HEK293 (cell line): ENCODE measurements around the gene FAM174B.

Experiments used
- CTCF ChIA-PET: fragments of 350-600 bp; formaldehyde crosslinking; extraction: SDS; loops from one replicate; lab custom pipeline; 2021; ENCODE audit warnings: antibody characterized with exemption; lab: Yijun Ruan, JAX
- POLR2A ChIA-PET: fragments of 300-600 bp; formaldehyde crosslinking; extraction: SDS; loops from one replicate; lab custom pipeline; 2020; ENCODE audit warnings: antibody characterized with exemption, inconsistent platforms; lab: Yijun Ruan, JAX
- H3K27ac ChIP-seq: fragments of 200-500 bp; sonication (Bioruptor generic); 2 replicates; pipeline ENCODE4 v1.5.1; 2014; ENCODE audit warnings: low read depth, low read length, control low read depth, inconsistent platforms; ENCODE audit errors: extremely low read depth
- H3K36me3 ChIP-seq, 2 experiments: fragments of 200-500 bp in 1 of 2; sonication (Bioruptor generic) in 1 of 2; 1 replicate in 1 of 2; 2 replicates in 1 of 2; pipeline ENCODE4 v1.5.1; 2014 to 2017; ENCODE audit warnings: inconsistent platforms in 2 of 2, low read length in 2 of 2; ENCODE audit not compliant: control insufficient read depth in 2 of 2, insufficient read depth in 1 of 2
- H3K4me1 ChIP-seq: fragments of 200-500 bp; sonication (Bioruptor generic); 2 replicates; pipeline ENCODE4 v1.5.1; 2014; ENCODE audit warnings: mild to moderate bottlenecking, low read length, inconsistent platforms; ENCODE audit not compliant: control insufficient read depth, insufficient read depth
- H3K4me3 ChIP-seq: 2 replicates; pipeline ENCODE4 v1.5.1; 2011; ENCODE audit warnings: low read depth, mild to moderate bottlenecking, control low read depth, low read length, moderate library complexity
- H3K9me3 ChIP-seq: fragments of 200-500 bp; sonication (Bioruptor generic); 2 replicates; pipeline ENCODE4 v1.5.1; 2014; ENCODE audit warnings: low read depth, low read length, inconsistent platforms; ENCODE audit not compliant: control insufficient read depth, insufficient read depth
- EGR2 ChIP-seq: fragments of 450-650 bp; formaldehyde crosslinking; IDR thresholded peaks from 2 replicates; pipeline ENCODE4 v1.5.1; 2016; ENCODE audit warnings: low read depth, missing biosample characterization, missing genetic modification characterization
- GLI2 ChIP-seq: fragments of 450-650 bp; formaldehyde crosslinking; IDR thresholded peaks from 2 replicates; pipeline ENCODE4; 2017; ENCODE audit warnings: missing biosample characterization, missing genetic modification characterization, low read depth, borderline replicate concordance
- GLIS1 ChIP-seq: fragments of 450-650 bp; formaldehyde crosslinking; IDR thresholded peaks from 2 replicates; pipeline ENCODE4 v1.5.1; 2016; ENCODE audit warnings: missing biosample characterization, missing genetic modification characterization
- SALL2 ChIP-seq: fragments of 450-650 bp; formaldehyde crosslinking; IDR thresholded peaks from 2 replicates; pipeline ENCODE4 v1.5.0; 2017; ENCODE audit warnings: missing biosample characterization, mild to moderate bottlenecking, missing genetic modification characterization, borderline replicate concordance
- SCRT1 ChIP-seq: fragments of 450-650 bp; formaldehyde crosslinking; IDR thresholded peaks from 2 replicates; pipeline ENCODE4 v1.5.1; 2016; ENCODE audit warnings: missing biosample characterization, missing genetic modification characterization, borderline replicate concordance
- ZBTB10 ChIP-seq: fragments of 450-650 bp; formaldehyde crosslinking; IDR thresholded peaks from 2 replicates; pipeline ENCODE4 v1.5.1; 2016; ENCODE audit warnings: missing biosample characterization, missing genetic modification characterization
- ZBTB17 ChIP-seq: fragments of 450-650 bp; formaldehyde crosslinking; IDR thresholded peaks from 2 replicates; pipeline ENCODE4 v1.5.1; 2016; ENCODE audit warnings: missing biosample characterization, missing genetic modification characterization
- ZBTB7A ChIP-seq: fragments of 450-650 bp; formaldehyde crosslinking; IDR thresholded peaks from 2 replicates; pipeline ENCODE4 v1.5.1; 2016; ENCODE audit warnings: low read depth, missing biosample characterization, missing genetic modification characterization
- ZNF2 ChIP-seq: fragments of 450-650 bp; formaldehyde crosslinking; IDR thresholded peaks from 2 replicates; pipeline ENCODE4 v1.5.1; 2016; ENCODE audit warnings: missing biosample characterization, missing genetic modification characterization
- ZNF211 ChIP-seq: fragments of 450-650 bp; formaldehyde crosslinking; IDR thresholded peaks from 2 replicates; pipeline ENCODE4 v1.5.1; 2016; ENCODE audit warnings: low read depth, missing biosample characterization, missing genetic modification characterization
- ZNF350 ChIP-seq: fragments of 450-650 bp; formaldehyde crosslinking; IDR thresholded peaks from 2 replicates; pipeline ENCODE4 v1.5.0; 2017; ENCODE audit warnings: missing biosample characterization, mild to moderate bottlenecking, missing genetic modification characterization
- ZNF366 ChIP-seq: fragments of 450-650 bp; formaldehyde crosslinking; conservative IDR thresholded peaks from 2 replicates; pipeline ENCODE4 v1.5.1; 2016; ENCODE audit warnings: missing biosample characterization, missing genetic modification characterization
- ZNF426 ChIP-seq: fragments of 450-650 bp; formaldehyde crosslinking; IDR thresholded peaks from 2 replicates; pipeline ENCODE4 v1.5.1; 2017; ENCODE audit warnings: missing biosample characterization, missing genetic modification characterization, mild to moderate bottlenecking, inconsistent platforms, moderate library complexity
- ZNF449 ChIP-seq: fragments of 450-650 bp; formaldehyde crosslinking; IDR thresholded peaks from 2 replicates; pipeline ENCODE4 v1.5.1; 2017; ENCODE audit warnings: missing biosample characterization, mild to moderate bottlenecking, missing genetic modification characterization, moderate library complexity
- ZNF544 ChIP-seq: fragments of 450-650 bp; formaldehyde crosslinking; IDR thresholded peaks from 2 replicates; pipeline ENCODE4 v1.5.0; 2017; ENCODE audit warnings: missing biosample characterization, missing genetic modification characterization
- ZNF548 ChIP-seq: fragments of 450-650 bp; formaldehyde crosslinking; IDR thresholded peaks from 2 replicates; pipeline ENCODE4 v1.5.1; 2016; ENCODE audit warnings: missing biosample characterization, missing genetic modification characterization
- ZNF610 ChIP-seq: fragments of 450-650 bp; formaldehyde crosslinking; IDR thresholded peaks from 2 replicates; pipeline ENCODE4 v1.5.1; 2016; ENCODE audit warnings: missing biosample characterization, missing genetic modification characterization, borderline replicate concordance
- ZNF76 ChIP-seq: fragments of 450-650 bp; formaldehyde crosslinking; IDR thresholded peaks from 2 replicates; pipeline ENCODE4; 2016; ENCODE audit warnings: low read depth, missing biosample characterization, missing genetic modification characterization, borderline replicate concordance
- ZNF791 ChIP-seq: fragments of 450-650 bp; formaldehyde crosslinking; IDR thresholded peaks from 2 replicates; pipeline ENCODE4 v1.5.1; 2016; ENCODE audit warnings: missing biosample characterization, missing genetic modification characterization
- ZNF843 ChIP-seq: fragments of 450-650 bp; formaldehyde crosslinking; IDR thresholded peaks from 2 replicates; pipeline ENCODE4 v1.5.1; 2016; ENCODE audit warnings: missing biosample characterization, missing genetic modification characterization
- TF ChIP-seq, protein P1 (sequence below): fragments of 450-650 bp; formaldehyde crosslinking; optimal IDR thresholded peaks from 2 replicates; pipeline ENCODE3; 2016; ENCODE audit warnings: missing biosample characterization, mild to moderate bottlenecking, missing genetic modification characterization

The FAM174B gene

GRCh38 chr15:92579486-92579885 is 76.1 kb downstream of the FAM174B start (continued):
- no peak for TF ChIP-seq ZNF366 (tag by site-specific recombination)

- Histone ChIP-seq H3K27ac (no peak overlapping the region), H3K36me3 (no peaks in the 10 kb centered on the region), H3K4me3 (no peak overlapping the region), H3K9me3 (no peaks in the 10 kb centered on the region), H3K4me1 (no peaks in the 10 kb centered on the region)
- no peak for TF ChIP-seq ZNF350 (tag by site-specific recombination)
- TF ChIP-seq ZNF426 (tag by site-specific recombination): no peak
- TF ChIP-seq EGR2 (tag by site-specific recombination): no peak
- TF ChIP-seq, protein P1, sequence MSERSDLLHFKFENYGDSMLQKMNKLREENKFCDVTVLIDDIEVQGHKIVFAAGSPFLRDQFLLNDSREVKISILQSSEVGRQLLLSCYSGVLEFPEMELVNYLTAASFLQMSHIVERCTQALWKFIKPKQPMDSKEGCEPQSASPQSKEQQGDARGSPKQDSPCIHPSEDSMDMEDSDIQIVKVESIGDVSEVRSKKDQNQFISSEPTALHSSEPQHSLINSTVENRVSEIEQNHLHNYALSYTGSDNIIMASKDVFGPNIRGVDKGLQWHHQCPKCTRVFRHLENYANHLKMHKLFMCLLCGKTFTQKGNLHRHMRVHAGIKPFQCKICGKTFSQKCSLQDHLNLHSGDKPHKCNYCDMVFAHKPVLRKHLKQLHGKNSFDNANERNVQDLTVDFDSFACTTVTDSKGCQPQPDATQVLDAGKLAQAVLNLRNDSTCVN (tag by site-specific recombination): no peak
- no peak for TF ChIP-seq SCRT1 (tag by site-specific recombination)
- no peak for TF ChIP-seq ZNF791 (tag by site-specific recombination)
- TF ChIP-seq ZBTB10 (tag by site-specific recombination): no peak
- TF ChIP-seq ZNF544 (tag by site-specific recombination): no peak
- TF ChIP-seq GLI2: no peak
- no peak for TF ChIP-seq ZNF548
- TF ChIP-seq ZNF449 (tag by site-specific recombination): no peak
- no peak for TF ChIP-seq ZNF76 (tag by site-specific recombination)
- TF ChIP-seq ZNF610: no peak
- ChIA-PET CTCF (interaction anchor here (0.6 to 0.7 kb wide), 2 partner anchors 968 to 1277 kb away, joined by 3 to 4 read pairs; no protein-coding TSS in a partner anchor), POLR2A (no interaction called here)
Measured at GRCh38 chr15:92578096-92578835, 77.3 kb downstream of the FAM174B start.

GRCh38 chr15:92576597-92577200 is 78.9 kb downstream of the FAM174B start:
- Histone ChIP-seq H3K27ac (no peak overlapping the region), H3K36me3 (no peaks in the 10 kb centered on the region)
- CTCF ChIA-PET: no interaction called here
- TF ChIP-seq ZBTB7A (tag by site-specific recombination): no peak
- TF ChIP-seq ZBTB17: no peak
- TF ChIP-seq ZNF2 (tag by site-specific recombination): no peak
- no peak for TF ChIP-seq ZNF843 (tag by site-specific recombination)
- TF ChIP-seq GLIS1 (tag by site-specific recombination): no peak
- TF ChIP-seq SALL2 (tag by site-specific recombination): no peak
- no peak for TF ChIP-seq ZNF211 (tag by site-specific recombination)
- TF ChIP-seq, all 188 proteins: peak for 0
- H3K4me3 ChIP-seq: no peak overlapping the region
- no peaks in the 10 kb centered on the region for H3K9me3 ChIP-seq
- H3K4me1 ChIP-seq: no peaks in the 10 kb centered on the region
- POLR2A ChIA-PET: no interaction called here
